GM19193 (cell line): Measurements from ENCODE around the gene BORCS5.

Experiments used
- POLR2A ChIP-seq: IDR thresholded peaks from 4 replicates; pipeline ENCODE4 v1.6.1; 2011; ENCODE audit not compliant: insufficient read depth, insufficient read length; ENCODE audit errors: extremely low read depth

BORCS5 gene

DNA sequence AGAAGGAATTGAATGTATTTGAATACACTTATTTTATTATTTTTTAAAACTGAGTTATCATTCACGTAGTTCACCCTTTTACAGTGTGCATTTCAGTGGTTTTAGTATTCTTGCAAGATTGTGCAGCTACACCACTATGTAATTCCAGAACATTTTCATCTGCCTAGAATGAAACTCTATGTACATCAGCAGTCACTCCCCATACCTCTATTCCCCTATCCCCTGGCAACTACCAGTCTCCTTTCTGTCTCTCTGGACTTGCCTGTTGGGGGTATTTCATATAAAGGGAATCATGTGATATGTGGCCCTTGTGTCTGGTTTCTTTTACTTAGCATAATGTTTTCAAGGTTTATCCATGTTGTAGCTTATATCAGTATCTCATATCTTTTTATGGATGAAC lies 96.8 kb downstream of the BORCS5 start:
- no peak for TF ChIP-seq POLR2A

DNA sequence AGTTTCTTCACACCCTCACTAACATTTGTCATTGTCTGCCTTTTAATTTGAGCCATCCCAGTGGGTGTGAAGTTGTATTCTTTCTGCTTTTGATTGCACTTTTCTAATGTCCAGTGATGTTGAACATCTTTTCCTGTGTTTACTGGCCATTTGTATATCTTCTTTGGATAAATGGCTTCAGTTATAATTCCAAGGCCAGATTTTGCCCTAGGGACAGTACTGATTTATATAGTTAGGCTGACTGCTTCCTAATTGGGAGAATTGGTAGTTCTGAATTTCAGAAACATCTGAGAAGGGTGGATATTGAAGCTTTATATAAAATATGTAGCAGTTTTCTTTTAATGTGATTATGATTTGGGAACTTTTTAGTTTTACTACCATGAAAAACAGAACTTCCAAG lies 97.4 kb downstream of the BORCS5 start:
- no peak for TF ChIP-seq POLR2A

DNA sequence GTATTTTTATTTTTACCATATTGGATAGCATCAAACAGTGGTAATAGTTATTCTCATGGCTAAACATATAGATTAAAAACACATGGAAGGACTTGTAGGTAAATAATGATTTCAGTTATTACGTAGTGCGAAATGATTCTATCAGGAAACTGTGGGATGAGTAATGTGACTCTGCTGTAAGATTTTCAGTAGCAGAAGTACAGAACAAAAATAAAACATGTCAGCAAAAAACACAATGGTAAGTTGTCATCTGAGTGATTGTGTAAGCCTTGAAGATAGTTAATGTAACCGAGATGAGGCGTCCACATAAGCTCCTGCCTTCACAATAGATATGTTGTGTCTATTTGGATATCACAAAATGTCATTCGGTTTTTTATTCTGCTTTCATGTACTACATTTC lies 99.8 kb downstream of the BORCS5 start:
- no peak for TF ChIP-seq POLR2A

DNA sequence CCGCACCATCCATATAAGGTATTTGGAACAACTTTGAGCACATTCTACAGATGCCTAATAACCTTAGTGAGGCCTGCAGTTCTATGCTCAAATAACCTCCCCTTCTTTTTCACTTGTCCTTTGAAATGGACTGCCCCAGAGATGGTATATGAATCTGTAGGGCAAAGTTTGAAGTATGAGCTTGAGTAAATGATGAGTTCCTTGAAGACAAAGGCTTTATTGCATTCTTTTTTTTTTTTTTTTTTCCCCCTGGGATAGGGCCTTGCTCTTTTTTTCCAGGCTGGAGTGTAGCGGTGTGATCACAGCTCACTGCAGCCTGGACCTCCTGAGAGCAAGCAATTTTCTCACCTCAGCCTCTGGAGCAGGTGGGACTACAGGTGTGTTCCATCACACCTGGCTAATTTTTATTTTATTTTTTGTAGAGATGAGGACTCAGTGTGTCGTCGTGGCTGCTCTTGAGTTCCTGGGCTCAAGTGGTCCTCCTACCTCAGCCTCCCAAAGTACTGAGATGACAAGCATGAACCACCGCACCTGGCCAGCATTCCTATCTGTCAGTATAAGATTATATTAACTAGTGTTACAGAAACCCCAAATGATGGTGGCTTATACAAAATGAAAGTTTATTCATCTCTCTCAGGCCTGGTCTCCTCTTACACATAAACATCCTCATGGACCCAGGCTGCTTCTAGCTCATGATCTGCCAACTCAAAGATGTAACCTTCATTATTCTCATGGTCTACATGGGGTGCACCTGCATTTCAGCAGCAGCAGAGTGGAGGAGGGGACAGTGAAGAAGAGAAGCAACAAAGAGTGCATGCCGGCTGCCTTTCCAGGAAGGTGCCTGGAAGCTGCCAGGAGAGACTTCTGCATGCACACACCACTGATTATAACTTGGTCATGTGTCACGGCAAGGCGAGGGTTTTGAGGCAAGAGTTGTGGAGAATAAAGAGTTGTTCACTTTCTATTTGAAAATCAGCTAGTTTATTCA lies 104.4 kb downstream of the BORCS5 start:
- no peak for TF ChIP-seq POLR2A

DNA sequence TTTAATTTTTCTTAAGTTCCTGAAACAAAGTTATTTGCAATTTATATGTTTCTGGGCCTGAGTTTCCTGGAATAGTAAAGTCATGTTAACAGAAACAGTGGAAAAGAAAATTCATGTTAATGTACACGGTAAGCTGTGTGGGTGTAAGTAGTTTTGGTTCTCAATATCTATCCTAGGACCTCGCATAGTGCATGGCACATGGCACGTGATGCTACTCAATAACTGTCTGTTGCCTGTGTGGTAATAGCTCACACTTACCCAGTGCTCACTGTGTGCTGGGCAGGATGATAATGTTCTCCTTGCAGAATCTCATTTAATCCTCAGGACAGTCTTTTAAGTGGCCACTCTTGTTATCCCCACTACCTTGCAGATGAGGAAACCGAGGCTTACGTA lies 105.0 kb downstream of the BORCS5 start:
- TF ChIP-seq POLR2A, result no peak

DNA sequence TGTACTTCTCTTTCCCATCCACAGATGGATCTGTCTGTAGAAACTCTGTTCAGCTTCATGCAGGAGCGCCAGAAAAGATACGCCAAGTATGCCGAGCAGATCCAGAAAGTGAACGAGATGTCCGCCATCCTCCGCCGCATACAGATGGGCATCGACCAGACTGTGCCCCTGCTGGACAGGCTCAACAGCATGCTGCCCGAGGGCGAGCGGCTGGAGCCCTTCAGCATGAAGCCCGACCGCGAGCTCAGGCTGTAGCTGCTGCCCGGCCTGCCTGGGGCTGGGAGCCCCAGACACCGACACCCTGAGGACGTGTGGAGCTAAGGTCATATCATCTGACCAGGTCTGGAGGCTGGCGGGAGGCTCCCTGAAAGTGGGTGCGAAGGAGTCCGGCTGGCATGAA lies 108.6 kb downstream of the BORCS5 start:
- TF ChIP-seq POLR2A, result no peak

DNA sequence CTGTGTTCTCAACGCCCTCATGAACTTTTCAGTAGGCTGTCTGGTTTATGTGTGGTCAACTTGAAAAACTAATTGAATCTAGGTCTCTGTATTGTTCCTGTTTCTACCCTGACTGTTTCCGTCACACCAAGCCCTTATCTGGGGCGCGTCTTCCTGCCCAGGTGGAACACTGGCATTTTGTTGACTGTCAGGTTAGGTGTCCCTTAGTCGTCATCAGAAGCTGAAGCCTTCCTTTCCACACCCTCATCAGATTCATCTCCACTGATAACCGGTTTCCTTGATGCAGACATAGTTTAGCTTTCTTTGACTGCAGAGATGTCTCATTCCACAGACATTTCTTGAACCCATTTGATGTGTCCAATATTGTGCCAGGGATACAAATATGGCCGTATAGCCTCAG lies 109.3 kb downstream of the BORCS5 start:
- TF ChIP-seq POLR2A, result no peak

DNA sequence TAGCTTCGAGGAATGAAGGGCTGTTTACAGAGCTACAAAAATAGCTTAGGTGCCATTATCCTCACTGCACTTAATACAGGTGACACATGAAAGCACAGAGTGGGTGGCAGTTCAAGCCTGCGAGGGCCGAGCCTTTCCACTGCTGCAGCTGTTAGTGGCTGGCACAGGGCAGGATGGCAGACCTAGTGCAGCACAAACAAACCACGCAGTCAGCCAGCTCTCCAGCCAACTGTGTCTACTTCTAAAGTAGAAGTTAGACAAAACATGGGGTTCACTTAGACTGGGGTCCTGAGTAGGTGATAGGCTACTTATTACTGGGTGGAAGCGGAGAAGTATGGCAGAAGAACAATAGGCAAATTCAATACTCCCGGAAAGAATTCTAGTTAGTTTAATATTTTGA lies 110.4 kb downstream of the BORCS5 start:
- TF ChIP-seq POLR2A, result no peak

DNA sequence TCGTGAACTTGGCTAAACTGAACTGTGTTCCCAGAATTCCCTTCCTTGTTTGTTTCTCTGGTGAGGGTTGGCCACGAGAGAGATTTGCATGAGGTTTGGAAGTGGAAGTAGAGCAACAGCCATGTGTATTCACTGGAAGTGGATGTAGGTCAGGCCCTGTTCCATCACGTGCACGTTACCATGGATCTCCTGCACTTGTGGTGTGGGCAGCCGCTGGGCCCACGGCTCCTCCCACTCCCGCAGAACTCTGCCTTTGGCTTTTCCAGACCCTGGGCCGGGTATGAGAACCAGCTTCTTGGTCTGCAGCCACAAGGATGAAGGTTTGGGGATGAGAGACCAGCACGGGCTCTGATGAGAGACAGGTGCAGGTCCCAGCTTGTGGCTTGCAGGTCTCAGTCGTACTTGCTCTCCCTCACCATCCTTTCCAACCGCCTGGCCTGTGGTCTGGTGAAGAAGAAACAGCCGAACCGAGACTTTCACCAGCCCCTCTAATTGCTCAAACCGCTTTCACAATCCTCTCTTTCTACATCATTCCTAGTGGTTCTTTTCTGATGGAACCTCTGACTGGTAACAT lies 110.9 kb downstream of the BORCS5 start:
- TF ChIP-seq POLR2A, result no peak

DNA sequence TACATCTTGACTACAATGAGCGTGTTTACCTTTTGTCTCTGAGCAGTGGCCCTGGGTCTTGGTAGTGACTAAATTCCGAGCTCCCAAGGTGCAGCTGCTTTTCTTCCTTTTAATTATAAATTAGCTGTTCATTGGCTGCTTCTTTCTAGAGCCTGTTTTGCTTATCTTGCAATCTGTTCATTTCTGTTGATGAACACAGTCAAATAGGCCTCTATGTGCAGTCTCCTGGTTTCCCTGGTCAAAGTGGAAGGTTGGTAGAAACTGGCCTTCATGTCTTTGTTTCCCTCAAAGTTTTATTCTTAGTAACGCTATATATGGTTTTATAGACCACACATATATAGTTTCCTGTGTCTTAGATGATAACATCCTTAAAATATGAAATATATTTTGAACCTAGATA lies 111.7 kb downstream of the BORCS5 start:
- TF ChIP-seq POLR2A, result no peak

- no peak for TF ChIP-seq POLR2A
Measured at GRCh38 chr12:12469386-12469785, 112.5 kb downstream of the BORCS5 start.

DNA sequence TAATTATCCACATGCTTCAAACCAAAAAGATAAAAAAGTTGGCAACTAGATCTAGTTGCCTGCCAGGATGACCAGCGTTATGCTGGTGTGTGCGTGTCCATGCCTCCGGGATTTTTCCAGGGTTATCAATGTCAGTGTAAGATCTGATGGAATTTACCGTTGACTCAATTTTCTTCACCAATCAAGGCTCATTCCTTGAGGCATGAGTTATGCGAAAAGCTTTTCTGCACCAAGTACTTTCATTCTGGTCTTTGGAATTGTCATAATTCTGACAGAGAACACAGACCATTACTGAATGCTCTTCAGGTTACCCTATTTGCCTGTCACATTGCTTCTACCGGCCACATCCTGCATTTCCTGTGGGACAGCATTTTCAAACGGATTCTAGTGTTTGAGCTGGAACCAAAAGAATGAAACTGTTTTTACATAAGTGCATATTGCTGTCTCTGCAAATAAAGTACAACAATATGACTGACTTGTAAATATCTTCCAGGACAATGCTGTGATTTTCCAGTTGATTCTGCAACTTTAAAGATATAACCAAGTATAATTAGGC lies 114.0 kb downstream of the BORCS5 start:
- no peak for TF ChIP-seq POLR2A

DNA sequence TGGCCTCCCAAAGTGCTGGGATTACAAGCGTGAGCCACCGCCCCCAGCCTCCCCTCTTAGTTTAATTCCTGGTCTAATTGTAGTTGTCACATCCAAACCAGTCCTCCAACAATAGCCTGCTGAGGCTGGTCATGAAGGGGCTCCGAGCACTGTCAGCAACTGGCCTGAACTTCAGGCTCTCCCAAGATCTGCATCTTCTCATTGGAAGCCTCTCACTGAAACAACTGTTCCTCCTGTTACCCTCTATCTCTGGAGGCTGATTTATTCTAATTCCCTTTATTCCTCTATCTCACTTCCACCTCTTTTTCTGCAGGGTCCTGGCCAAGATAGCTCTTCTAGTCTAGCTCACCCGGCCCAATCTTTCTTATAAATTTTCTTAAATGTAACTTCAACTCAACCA lies 116.3 kb downstream of the BORCS5 start:
- TF ChIP-seq POLR2A, result no peak

GRCh38 chr12:12474471-12474928 lies 117.6 kb downstream of the BORCS5 start:
- TF ChIP-seq POLR2A, result no peak

DNA sequence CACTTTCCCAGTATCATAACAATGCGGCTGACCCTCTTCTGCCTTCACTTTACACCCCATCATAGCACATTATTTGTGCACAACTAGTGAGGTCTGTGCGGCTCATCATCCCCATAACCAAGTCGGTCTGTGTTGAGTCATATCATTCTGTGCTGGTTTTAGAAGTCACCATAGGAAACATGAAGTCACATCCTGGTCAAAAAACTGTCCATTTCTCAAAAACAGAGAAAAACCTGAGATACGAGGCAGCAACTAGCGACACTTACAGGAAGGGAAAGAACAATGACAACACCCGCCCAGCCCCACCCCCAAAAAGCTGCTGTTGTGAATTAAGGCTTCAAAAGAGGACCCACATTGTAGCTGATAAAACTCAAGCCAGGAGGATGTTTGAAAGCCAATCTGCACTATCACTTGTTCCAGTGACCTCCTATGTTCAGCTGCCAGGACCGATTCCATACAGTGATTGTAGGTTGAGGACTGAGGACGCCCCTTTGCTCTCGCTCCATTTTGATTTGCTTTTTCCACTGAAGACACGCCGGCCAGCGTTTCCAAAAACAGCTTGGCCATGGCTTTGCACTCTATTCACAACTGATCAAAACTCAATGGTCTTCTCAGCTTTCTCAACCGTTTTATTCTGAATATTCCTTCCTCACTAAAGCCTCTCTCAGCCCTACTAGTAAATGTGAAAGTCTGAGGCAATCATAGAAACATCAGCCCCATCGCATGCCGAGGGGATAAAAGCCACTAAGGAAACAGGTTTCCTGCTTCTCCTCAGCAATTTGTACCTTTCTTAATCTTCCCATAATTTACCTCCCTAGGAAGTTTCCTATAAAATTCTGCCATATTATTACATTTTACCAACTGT lies 118.3 kb downstream of the BORCS5 start:
- TF ChIP-seq POLR2A, result no peak
